Fibroblast of mammary gland (primary cell): Measurements from ENCODE around the gene BTBD9.

Experiments used
- DNase-seq: peaks from one replicate; pipeline ENCODE4 v3.0.0-alpha.2; 2010; ENCODE audit warnings: low read depth
- H3K4me3 ChIP-seq: 2 replicates; pipeline ENCODE4 v1.5.1; 2011; ENCODE audit warnings: low read depth, mild to moderate bottlenecking, low read length, moderate library complexity; ENCODE audit not compliant: control insufficient read depth
- TF ChIP-seq, protein P1 (sequence below): conservative IDR thresholded peaks from 2 replicates; pipeline ENCODE4 v1.5.1; 2011; ENCODE audit warnings: low read depth, low read length, inconsistent platforms; ENCODE audit not compliant: control insufficient read depth, insufficient read depth

Gene BTBD9

DNA sequence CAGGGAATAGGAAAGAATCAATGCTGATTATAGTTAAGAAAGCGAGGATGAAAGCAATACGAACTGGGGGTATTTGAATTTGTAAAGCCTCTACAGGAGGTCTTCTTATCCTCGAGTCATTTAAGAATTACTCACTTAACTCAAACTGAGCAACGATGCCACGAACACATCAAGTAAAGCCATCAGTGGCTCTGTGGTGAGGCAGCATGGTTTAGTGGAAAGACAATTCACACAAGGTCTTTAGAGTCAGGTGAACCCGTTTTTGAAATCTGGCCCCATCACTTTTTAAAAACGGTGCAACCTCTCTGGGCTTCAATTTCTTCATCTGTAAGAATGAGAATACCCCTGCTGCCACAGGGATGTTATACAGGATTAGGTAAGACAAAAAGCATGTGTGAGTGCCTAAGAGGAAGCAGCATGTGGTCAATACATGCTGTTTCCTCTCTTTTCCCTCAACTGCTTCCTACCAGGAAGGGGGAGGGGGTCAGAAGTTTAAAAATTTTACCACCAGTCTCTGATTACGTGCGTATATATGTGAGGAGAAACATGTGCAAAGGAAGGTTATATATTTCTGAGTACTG is 162.0 kb downstream of the BTBD9 start:
- H3K4me3 ChIP-seq = no peak overlapping the region
- TF ChIP-seq, protein P1, sequence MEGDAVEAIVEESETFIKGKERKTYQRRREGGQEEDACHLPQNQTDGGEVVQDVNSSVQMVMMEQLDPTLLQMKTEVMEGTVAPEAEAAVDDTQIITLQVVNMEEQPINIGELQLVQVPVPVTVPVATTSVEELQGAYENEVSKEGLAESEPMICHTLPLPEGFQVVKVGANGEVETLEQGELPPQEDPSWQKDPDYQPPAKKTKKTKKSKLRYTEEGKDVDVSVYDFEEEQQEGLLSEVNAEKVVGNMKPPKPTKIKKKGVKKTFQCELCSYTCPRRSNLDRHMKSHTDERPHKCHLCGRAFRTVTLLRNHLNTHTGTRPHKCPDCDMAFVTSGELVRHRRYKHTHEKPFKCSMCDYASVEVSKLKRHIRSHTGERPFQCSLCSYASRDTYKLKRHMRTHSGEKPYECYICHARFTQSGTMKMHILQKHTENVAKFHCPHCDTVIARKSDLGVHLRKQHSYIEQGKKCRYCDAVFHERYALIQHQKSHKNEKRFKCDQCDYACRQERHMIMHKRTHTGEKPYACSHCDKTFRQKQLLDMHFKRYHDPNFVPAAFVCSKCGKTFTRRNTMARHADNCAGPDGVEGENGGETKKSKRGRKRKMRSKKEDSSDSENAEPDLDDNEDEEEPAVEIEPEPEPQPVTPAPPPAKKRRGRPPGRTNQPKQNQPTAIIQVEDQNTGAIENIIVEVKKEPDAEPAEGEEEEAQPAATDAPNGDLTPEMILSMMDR = no peak
- DNase-seq = no peak

DNA sequence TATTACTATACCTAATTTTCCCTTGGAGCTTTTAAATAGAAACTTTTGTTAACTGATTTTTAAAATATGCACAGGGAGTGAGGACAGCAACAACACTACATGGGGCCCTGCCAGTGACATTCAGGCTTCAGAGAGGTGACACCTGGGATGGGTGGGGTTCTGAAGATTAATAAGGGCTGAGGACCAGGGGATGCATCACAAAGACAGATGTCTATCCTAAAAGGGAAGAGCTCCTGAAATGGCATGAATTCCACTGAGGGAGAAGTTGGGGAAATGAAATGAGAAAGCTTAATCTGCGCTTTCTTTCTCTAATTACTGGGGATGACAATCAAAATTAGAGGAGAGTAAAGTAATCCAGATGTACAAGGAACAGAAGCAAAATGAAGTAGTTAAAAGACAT is 162.8 kb downstream of the BTBD9 start:
- no peak overlapping the region for H3K4me3 ChIP-seq
- DNase-seq = no peak
- TF ChIP-seq, protein P1 = no peak

DNA sequence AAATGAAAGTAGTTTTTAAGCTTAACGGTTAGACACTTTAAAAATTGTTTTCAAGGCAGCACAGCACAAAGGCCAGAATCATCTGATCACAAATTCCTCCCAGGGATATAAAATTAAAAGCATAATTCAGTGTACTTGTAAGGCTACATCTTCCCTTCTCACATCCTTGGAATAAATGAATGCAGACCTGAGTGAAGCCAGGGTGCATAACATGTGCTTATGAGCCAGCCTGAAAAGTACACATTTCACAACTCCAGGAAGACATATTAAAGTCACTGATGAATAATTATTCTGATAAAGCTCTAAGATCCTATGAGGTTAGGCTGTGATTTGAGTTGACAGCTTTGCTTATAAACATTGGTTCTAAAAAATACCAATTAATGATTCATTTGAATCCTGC is 163.6 kb downstream of the BTBD9 start:
- DNase-seq = peak; percentile 60
- TF ChIP-seq, protein P1 = no peak
- H3K4me3 ChIP-seq = no peak overlapping the region

DNA sequence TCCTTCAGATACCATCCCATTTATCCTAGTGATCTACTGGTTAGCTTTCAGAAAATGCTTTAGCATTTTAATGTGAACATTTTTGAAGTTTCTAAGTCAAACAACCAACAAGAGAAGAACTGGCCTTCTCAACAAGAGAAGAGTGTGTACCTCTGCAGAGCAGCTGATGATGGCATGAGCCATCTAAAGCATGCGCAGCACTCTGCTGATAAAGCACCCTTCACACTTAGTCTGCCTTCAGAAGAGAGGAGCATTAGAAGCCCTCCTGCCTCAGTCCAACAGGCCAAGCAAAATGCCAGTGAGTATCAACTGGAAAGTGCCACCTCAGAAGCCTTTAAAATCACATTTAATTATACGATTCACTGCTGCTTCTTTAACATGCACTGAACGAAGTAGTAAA is 169.2 kb downstream of the BTBD9 start:
- H3K4me3 ChIP-seq = no peak overlapping the region
- TF ChIP-seq, protein P1 = no peak
- no peak for DNase-seq

DNA sequence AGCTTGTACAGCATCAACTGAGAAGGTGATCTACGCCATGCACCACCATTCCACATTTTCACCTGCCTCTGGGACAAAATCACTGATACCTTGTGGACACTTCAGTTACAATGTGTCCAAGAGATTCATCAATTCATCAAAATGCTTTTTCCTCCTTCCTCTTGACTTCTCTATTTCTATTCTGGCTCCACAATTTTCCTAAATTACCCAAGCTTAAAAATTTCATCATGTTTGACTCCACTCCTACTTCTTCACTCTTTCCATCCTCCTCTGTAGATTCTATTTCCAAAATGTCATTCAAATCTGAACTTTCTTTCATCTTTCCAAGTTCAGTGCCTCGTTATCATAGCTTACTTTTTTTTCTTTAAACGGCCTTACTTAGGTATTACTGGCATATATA is 172.2 kb downstream of the BTBD9 start:
- DNase-seq = no peak
- no peak overlapping the region for H3K4me3 ChIP-seq
- TF ChIP-seq, protein P1 = no peak

DNA sequence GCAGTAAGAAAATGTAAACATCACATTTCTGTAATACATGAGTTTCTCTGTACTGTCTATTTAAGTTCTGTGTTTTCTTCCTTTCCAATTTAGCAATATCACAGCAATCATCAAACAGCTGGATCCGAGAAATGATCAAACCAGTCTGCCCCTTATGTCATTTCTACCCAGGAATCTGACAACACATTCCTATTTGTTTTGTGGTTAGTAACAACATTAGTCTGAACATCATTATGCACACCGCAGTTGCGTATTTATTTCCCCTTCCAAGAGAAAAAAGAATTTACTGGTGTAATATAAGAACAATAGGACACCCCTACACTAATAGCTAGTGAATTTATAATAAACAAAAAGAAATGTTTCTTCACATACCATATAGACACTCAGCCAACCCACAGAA is 179.5 kb downstream of the BTBD9 start:
- DNase-seq = peak; percentile 66
- TF ChIP-seq, protein P1 = no peak
- no peak overlapping the region for H3K4me3 ChIP-seq

DNA sequence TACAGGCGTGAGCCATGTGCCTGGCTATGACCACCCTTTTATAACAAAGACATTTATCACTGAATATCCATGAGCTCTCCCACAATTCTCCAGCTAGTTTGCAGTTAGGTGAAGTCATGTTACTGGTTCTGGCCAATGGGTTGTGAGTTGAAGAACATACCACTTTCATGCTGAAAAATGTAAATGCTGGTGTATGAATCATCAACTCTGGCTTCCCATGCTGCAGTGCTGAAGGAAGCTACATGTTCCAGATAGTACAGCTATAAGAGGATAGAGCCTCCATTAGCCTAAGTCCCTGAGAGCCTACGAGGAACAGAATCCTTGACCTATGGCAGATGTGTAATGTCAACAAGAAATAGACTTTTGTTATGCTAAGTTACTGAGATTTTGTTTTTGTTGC is 180.4 kb downstream of the BTBD9 start:
- peak; percentile 40 for DNase-seq
- no peak overlapping the region for H3K4me3 ChIP-seq
- TF ChIP-seq, protein P1 = no peak
